ENCODE results near the gene GIMAP5.

Gene GIMAP5

DNA sequence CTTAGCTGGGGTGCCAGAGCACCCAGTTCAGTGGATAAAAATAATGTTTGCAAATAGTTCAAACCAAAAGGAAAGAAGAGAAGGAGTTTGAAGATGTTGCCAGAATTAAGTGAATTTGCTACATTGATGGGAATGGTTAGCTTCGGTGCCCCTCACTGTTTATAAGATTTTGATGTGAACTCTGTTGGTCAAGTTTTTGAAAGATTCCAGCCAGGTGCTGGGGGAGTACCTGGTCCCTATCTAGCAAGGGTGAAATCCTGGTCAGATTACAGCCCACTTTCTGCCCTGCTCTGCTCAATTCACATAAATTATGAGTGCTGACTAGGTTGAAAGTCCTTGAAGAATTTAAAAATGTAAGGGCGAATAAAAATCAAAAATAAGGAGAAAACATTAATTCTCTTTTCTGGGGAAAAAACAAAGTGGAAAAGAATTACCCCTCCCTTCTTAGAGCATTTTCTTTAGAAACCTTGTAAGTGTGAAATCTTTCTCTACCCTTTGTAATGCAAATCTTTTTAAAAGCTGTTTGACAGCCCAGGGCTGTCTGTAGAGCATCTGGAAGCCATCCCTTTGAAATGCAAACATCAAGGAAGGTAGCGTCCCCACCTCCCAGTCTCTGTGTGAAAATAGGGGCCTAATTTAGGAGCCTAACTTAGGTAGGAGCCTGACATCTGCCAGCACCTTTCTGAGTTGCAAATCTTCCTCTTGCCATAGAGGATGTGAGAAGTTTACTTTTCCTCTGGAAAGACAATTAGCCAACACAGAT is 1.4 kb upstream of the GIMAP5 start:
- Histone ChIP-seq H3K36me3 (ENCODE audit: insufficient read depth, insufficient read length, low read length) (no peaks in the 10 kb centered on the region), H3K9me3 (ENCODE audit: insufficient read depth, low read length) (peaks cover 18% of the 10 kb centered on the region; the same call in 1 of the 2 replicates), H3K4me3 (ENCODE audit: insufficient read length, low read depth) (no peak overlapping the region), H3K4me1 (ENCODE audit: insufficient read depth, insufficient read length) (no peaks in the 10 kb centered on the region), H3K9ac (ENCODE audit: insufficient read length, low read depth) (no peak overlapping the region), H3K27me3 (ENCODE audit: insufficient read depth, insufficient read length) (peaks cover 97% of the 10 kb centered on the region)
- DNase-seq (ENCODE audit: low read depth, low spot score), result peak; percentile 83
- TF ChIP-seq SUZ12 (IDR thresholded peaks at IDR 0.05; ENCODE audit: extremely low read depth, insufficient read depth, insufficient read length) (no peak), ZNF274 (IDR thresholded peaks at IDR 0.05; ENCODE audit: low read depth, low read length) (no peak), YY1 (IDR thresholded peaks at IDR 0.05; ENCODE audit: insufficient read depth, insufficient read length) (no peak)

DNA sequence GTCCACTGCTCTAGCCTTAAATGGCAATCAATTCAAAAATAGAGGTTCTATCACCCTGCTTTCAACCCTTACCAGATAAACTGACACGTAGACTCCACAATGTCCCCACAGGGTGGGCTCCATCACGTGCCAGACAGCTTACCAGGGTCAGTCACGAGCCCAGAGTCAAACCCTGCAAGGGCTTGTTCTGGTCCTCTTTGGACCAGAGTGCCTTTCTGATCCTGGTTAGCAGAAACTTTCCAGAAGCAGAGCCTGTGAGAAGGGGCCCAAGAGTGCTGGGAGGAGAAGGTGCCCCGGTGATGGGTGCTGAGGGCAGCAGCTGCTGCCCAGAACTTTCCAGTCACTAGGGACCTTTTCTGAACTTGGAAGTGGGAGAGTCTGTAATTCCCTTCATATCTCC is 354 bp upstream of the GIMAP5 start:
- peaks cover 18% of the 10 kb centered on the region; the same call in 1 of the 2 replicates for H3K9me3 ChIP-seq (ENCODE audit: insufficient read depth, low read length)
- no peaks in the 10 kb centered on the region for H3K4me1 ChIP-seq (ENCODE audit: insufficient read depth, insufficient read length)
- H3K4me3 ChIP-seq (ENCODE audit: insufficient read length, low read depth), result no peak overlapping the region
- no peak overlapping the region for H3K9ac ChIP-seq (ENCODE audit: insufficient read length, low read depth)
- H3K27me3 ChIP-seq (ENCODE audit: insufficient read depth, insufficient read length), result peaks cover 97% of the 10 kb centered on the region
- DNase-seq (ENCODE audit: low read depth, low spot score), result no peak
- no peak for TF ChIP-seq ZNF274 (IDR thresholded peaks at IDR 0.05; ENCODE audit: low read depth, low read length)
- no peak for TF ChIP-seq YY1 (IDR thresholded peaks at IDR 0.05; ENCODE audit: insufficient read depth, insufficient read length)
- no peak for TF ChIP-seq SUZ12 (IDR thresholded peaks at IDR 0.05; ENCODE audit: extremely low read depth, insufficient read depth, insufficient read length)
- no peaks in the 10 kb centered on the region for H3K36me3 ChIP-seq (ENCODE audit: insufficient read depth, insufficient read length, low read length)

GRCh38 chr7:150738092-150738491 is 874 bp downstream of the GIMAP5 start:
- Histone ChIP-seq H3K36me3 (ENCODE audit: insufficient read depth, insufficient read length, low read length) (no peaks in the 10 kb centered on the region), H3K9ac (ENCODE audit: insufficient read length, low read depth) (no peak overlapping the region), H3K4me3 (ENCODE audit: insufficient read length, low read depth) (no peak overlapping the region), H3K4me1 (ENCODE audit: insufficient read depth, insufficient read length) (no peaks in the 10 kb centered on the region), H3K27me3 (ENCODE audit: insufficient read depth, insufficient read length) (peaks cover 97% of the 10 kb centered on the region), H3K9me3 (ENCODE audit: insufficient read depth, low read length) (peaks cover 22% of the 10 kb centered on the region; the same call in 1 of the 2 replicates)
- no peak for TF ChIP-seq YY1 (IDR thresholded peaks at IDR 0.05; ENCODE audit: insufficient read depth, insufficient read length)
- no peak for TF ChIP-seq SUZ12 (IDR thresholded peaks at IDR 0.05; ENCODE audit: extremely low read depth, insufficient read depth, insufficient read length)
- TF ChIP-seq ZNF274 (IDR thresholded peaks at IDR 0.05; ENCODE audit: low read depth, low read length), result no peak
- DNase-seq (ENCODE audit: low read depth, low spot score), result no peak

GRCh38 chr7:150738591-150739001 is 1.4 kb downstream of the GIMAP5 start:
- Histone ChIP-seq H3K4me1 (ENCODE audit: insufficient read depth, insufficient read length) (no peaks in the 10 kb centered on the region), H3K36me3 (ENCODE audit: insufficient read depth, insufficient read length, low read length) (no peaks in the 10 kb centered on the region), H3K4me3 (ENCODE audit: insufficient read length, low read depth) (no peak overlapping the region), H3K9ac (ENCODE audit: insufficient read length, low read depth) (no peak overlapping the region), H3K9me3 (ENCODE audit: insufficient read depth, low read length) (peaks cover 21% of the 10 kb centered on the region; the same call in 1 of the 2 replicates), H3K27me3 (ENCODE audit: insufficient read depth, insufficient read length) (peaks cover 97% of the 10 kb centered on the region)
- no peak for TF ChIP-seq ZNF274 (IDR thresholded peaks at IDR 0.05; ENCODE audit: low read depth, low read length)
- TF ChIP-seq YY1 (IDR thresholded peaks at IDR 0.05; ENCODE audit: insufficient read depth, insufficient read length), result no peak
- no peak for TF ChIP-seq SUZ12 (IDR thresholded peaks at IDR 0.05; ENCODE audit: extremely low read depth, insufficient read depth, insufficient read length)
- DNase-seq (ENCODE audit: low read depth, low spot score), result no peak

GRCh38 chr7:150739033-150739432 is 1.8 kb downstream of the GIMAP5 start:
- H3K27me3 ChIP-seq (ENCODE audit: insufficient read depth, insufficient read length), result peaks cover 97% of the 10 kb centered on the region
- no peak for TF ChIP-seq SUZ12 (IDR thresholded peaks at IDR 0.05; ENCODE audit: extremely low read depth, insufficient read depth, insufficient read length)
- no peak for TF ChIP-seq ZNF274 (IDR thresholded peaks at IDR 0.05; ENCODE audit: low read depth, low read length)
- no peaks in the 10 kb centered on the region for H3K36me3 ChIP-seq (ENCODE audit: insufficient read depth, insufficient read length, low read length)
- no peaks in the 10 kb centered on the region for H3K4me1 ChIP-seq (ENCODE audit: insufficient read depth, insufficient read length)
- peaks cover 16% of the 10 kb centered on the region; the same call in 1 of the 2 replicates for H3K9me3 ChIP-seq (ENCODE audit: insufficient read depth, low read length)
- H3K4me3 ChIP-seq (ENCODE audit: insufficient read length, low read depth), result no peak overlapping the region
- no peak overlapping the region for H3K9ac ChIP-seq (ENCODE audit: insufficient read length, low read depth)
- no peak for DNase-seq (ENCODE audit: low read depth, low spot score)

GRCh38 chr7:150740053-150740452 is 2.8 kb downstream of the GIMAP5 start:
- TF ChIP-seq YY1 (IDR thresholded peaks at IDR 0.05; ENCODE audit: insufficient read depth, insufficient read length) (no peak), ZNF274 (IDR thresholded peaks at IDR 0.05; ENCODE audit: low read depth, low read length) (no peak), SUZ12 (IDR thresholded peaks at IDR 0.05; ENCODE audit: extremely low read depth, insufficient read depth, insufficient read length) (no peak)
- Histone ChIP-seq H3K36me3 (ENCODE audit: insufficient read depth, insufficient read length, low read length) (no peaks in the 10 kb centered on the region), H3K4me1 (ENCODE audit: insufficient read depth, insufficient read length) (no peaks in the 10 kb centered on the region), H3K27me3 (ENCODE audit: insufficient read depth, insufficient read length) (peaks cover 97% of the 10 kb centered on the region), H3K9ac (ENCODE audit: insufficient read length, low read depth) (no peak overlapping the region), H3K4me3 (ENCODE audit: insufficient read length, low read depth) (no peak overlapping the region), H3K9me3 (ENCODE audit: insufficient read depth, low read length) (peaks cover 6% of the 10 kb centered on the region; the same call in 1 of the 2 replicates)
- no peak for DNase-seq (ENCODE audit: low read depth, low spot score)

DNA sequence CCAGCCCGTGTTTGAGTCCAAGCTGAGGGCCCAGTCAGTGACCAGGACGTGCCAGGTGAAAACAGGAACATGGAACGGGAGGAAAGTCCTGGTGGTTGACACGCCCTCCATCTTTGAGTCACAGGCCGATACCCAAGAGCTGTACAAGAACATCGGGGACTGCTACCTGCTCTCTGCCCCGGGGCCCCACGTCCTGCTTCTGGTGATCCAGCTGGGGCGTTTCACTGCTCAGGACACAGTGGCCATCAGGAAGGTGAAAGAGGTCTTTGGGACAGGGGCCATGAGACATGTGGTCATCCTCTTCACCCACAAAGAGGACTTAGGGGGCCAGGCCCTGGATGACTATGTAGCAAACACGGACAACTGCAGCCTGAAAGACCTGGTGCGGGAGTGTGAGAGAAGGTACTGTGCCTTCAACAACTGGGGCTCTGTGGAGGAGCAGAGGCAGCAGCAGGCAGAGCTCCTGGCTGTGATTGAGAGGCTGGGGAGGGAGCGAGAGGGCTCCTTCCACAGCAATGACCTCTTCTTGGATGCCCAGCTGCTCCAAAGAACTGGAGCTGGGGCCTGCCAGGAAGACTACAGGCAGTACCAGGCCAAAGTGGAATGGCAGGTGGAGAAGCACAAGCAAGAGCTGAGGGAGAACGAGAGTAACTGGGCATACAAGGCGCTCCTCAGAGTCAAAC is 5.2 kb downstream of the GIMAP5 start:
- no peak for TF ChIP-seq YY1 (IDR thresholded peaks at IDR 0.05; ENCODE audit: insufficient read depth, insufficient read length)
- TF ChIP-seq SUZ12 (IDR thresholded peaks at IDR 0.05; ENCODE audit: extremely low read depth, insufficient read depth, insufficient read length), result no peak
- TF ChIP-seq ZNF274 (IDR thresholded peaks at IDR 0.05; ENCODE audit: low read depth, low read length), result no peak
- Histone ChIP-seq H3K4me3 (ENCODE audit: insufficient read length, low read depth) (no peak overlapping the region), H3K4me1 (ENCODE audit: insufficient read depth, insufficient read length) (no peaks in the 10 kb centered on the region), H3K36me3 (ENCODE audit: insufficient read depth, insufficient read length, low read length) (no peaks in the 10 kb centered on the region), H3K27me3 (ENCODE audit: insufficient read depth, insufficient read length) (peaks cover 99% of the 10 kb centered on the region), H3K9ac (ENCODE audit: insufficient read length, low read depth) (no peak overlapping the region), H3K9me3 (ENCODE audit: insufficient read depth, low read length) (peaks cover 4% of the 10 kb centered on the region; the same call in 1 of the 2 replicates)
- no peak for DNase-seq (ENCODE audit: low read depth, low spot score)

Measured in NT2/D1 (cell line).